Measurements from ENCODE around the gene STK11IP.

DNA sequence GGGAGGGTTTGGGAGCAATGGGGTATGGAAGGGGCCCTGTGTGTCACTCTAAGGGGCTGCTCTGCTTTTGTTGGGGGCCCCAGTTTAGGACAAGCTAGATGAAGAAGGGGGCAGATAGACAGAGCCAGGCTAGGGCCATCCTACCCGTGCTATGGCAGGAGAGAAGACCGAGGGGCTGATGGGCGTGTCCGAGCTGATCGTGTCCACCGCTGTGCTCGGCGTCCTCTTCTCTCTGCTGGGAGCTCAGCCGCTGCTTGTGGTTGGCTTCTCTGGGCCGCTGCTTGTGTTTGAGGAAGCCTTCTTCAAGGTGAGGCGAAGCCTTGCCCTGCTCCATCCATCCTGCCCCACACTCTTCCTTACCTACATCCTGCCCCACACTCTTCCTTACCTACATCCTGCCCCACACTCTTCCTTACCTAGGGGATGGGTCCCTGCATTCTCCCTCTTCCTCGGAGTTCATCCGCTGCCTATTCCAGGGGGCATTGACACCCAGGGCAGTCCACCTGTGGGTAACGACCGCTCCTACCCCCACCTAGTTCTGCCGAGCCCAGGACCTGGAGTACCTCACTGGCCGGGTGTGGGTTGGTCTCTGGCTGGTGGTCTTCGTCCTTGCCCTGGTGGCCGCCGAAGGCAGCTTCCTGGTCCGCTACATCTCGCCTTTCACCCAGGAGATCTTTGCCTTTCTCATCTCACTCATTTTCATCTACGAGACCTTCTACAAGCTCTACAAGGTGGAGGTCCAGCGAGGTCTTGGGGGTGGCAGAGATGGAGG, 38.7 kb downstream of the STK11IP start:
- TF ChIP-seq, protein P1, sequence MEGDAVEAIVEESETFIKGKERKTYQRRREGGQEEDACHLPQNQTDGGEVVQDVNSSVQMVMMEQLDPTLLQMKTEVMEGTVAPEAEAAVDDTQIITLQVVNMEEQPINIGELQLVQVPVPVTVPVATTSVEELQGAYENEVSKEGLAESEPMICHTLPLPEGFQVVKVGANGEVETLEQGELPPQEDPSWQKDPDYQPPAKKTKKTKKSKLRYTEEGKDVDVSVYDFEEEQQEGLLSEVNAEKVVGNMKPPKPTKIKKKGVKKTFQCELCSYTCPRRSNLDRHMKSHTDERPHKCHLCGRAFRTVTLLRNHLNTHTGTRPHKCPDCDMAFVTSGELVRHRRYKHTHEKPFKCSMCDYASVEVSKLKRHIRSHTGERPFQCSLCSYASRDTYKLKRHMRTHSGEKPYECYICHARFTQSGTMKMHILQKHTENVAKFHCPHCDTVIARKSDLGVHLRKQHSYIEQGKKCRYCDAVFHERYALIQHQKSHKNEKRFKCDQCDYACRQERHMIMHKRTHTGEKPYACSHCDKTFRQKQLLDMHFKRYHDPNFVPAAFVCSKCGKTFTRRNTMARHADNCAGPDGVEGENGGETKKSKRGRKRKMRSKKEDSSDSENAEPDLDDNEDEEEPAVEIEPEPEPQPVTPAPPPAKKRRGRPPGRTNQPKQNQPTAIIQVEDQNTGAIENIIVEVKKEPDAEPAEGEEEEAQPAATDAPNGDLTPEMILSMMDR (conservative IDR thresholded peaks at IDR 0.05), result no peak
- TF ChIP-seq EZH2 (IDR thresholded peaks at IDR 0.05; ENCODE audit: low read depth), result no peak

All from PC-9 (cell line).